ENCODE measurements around the gene SLC9A7. TPM values are rescaled to one million over a fixed set of nuclear protein-coding genes. Genes with fewer than 3 reads are reported as not detected.

Gene SLC9A7
- total RNA-seq, 1 donor from 2014 or later = 8.2 TPM

DNA sequence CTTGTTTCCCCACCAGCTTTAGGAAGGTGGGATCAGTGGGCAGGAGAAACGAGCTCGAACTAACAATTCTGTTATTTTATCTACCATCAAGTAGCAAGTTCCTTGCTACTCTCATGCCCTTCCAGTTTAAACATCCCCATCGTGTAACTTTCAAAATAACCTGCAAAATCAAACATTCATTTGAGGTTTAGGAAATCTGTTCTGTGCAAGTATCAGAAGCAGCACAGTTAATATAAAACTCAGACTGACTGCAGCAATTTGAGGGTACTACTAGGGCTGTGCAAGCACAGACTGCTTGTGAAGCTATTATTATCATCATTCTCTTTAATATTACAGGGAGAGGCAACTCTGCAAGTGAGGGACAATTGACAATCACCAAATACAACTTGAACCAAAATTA lies 137.3 kb downstream of the SLC9A7 start:
- no peaks in the 10 kb centered on the region for H3K36me3 ChIP-seq (ENCODE audit: control insufficient read depth, insufficient read depth, low read length)
- DNase-seq (ENCODE audit: low read depth) (no peak), FAIRE-seq (no peak)
- TF ChIP-seq, protein P1, sequence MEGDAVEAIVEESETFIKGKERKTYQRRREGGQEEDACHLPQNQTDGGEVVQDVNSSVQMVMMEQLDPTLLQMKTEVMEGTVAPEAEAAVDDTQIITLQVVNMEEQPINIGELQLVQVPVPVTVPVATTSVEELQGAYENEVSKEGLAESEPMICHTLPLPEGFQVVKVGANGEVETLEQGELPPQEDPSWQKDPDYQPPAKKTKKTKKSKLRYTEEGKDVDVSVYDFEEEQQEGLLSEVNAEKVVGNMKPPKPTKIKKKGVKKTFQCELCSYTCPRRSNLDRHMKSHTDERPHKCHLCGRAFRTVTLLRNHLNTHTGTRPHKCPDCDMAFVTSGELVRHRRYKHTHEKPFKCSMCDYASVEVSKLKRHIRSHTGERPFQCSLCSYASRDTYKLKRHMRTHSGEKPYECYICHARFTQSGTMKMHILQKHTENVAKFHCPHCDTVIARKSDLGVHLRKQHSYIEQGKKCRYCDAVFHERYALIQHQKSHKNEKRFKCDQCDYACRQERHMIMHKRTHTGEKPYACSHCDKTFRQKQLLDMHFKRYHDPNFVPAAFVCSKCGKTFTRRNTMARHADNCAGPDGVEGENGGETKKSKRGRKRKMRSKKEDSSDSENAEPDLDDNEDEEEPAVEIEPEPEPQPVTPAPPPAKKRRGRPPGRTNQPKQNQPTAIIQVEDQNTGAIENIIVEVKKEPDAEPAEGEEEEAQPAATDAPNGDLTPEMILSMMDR (IDR thresholded peaks at IDR 0.05; ENCODE audit: insufficient read depth, low read length, severe bottlenecking) = no peak
- no peaks in the 10 kb centered on the region for H3K27me3 ChIP-seq (ENCODE audit: control insufficient read depth, insufficient read depth, low read length)
- H3K4me3 ChIP-seq (ENCODE audit: low read depth, low read length) = no peak overlapping the region

DNA sequence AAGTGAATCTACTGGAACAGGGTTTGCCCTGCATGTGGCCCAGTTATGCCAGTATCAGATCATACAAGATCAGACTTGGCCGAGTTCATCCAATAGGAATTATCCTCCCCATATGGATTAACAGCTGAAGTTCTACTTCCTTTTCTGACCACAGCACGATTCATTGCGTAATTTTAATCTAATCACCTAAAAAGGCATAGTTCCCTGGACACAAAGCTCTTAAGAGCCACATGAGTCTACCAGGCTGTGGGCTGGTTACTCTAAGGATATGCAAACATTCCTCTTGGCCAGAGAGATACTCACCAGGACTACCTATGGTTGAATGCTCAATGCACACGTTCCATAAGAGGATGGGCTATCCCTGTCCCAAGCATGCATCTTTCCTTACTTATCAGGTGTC lies 138.4 kb downstream of the SLC9A7 start:
- DNase-seq (ENCODE audit: low read depth) = peak; percentile 33
- Histone ChIP-seq H3K36me3 (ENCODE audit: control insufficient read depth, insufficient read depth, low read length) (no peaks in the 10 kb centered on the region), H3K27me3 (ENCODE audit: control insufficient read depth, insufficient read depth, low read length) (no peaks in the 10 kb centered on the region), H3K4me3 (ENCODE audit: low read depth, low read length) (no peak overlapping the region)
- TF ChIP-seq, protein P1 (IDR thresholded peaks at IDR 0.05; ENCODE audit: insufficient read depth, low read length, severe bottlenecking) = no peak
- no peak for FAIRE-seq

DNA sequence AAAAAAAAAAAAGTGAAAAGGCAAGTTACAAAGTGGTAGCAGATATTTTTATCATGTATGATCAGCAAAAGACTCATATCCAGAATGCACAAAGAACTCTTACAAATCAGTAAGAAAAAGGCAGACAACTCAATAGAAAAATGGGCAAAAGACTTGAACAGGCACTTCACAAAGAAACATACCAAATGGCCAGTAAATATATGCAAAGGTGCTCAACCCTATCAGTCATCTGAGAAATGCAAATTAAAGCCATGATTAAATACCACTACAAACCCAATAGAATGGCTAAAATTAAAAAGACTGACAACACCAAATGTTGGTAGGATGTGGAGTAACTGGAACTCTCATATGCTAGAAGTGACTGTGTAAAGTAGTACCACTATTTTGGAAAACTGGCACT lies 140.0 kb downstream of the SLC9A7 start:
- TF ChIP-seq, protein P1 (IDR thresholded peaks at IDR 0.05; ENCODE audit: insufficient read depth, low read length, severe bottlenecking) = no peak
- H3K36me3 ChIP-seq (ENCODE audit: control insufficient read depth, insufficient read depth, low read length) = no peaks in the 10 kb centered on the region
- FAIRE-seq (no peak), DNase-seq (ENCODE audit: low read depth) (no peak)
- H3K4me3 ChIP-seq (ENCODE audit: low read depth, low read length) = no peak overlapping the region
- H3K27me3 ChIP-seq (ENCODE audit: control insufficient read depth, insufficient read depth, low read length) = no peaks in the 10 kb centered on the region

DNA sequence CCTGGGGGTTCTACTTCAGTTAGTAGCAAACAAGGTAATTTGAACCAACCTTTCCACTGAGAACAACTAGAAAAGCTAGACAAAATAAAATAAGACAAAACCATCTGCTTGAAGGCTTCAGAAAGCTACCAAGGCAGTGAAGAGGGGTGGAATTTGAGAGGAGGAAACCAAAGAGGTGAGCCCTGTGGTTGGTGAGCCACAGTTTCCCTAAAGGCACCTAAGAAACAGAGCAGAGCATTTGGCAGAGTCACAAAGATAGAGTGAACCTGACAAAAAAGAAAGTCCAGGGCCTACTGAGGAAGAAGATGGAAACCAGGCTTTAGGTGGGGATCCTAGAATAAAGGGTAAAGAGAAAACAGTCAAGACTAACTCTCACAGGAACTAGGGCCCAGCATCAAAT lies 141.0 kb downstream of the SLC9A7 start:
- DNase-seq (ENCODE audit: low read depth) = no peak
- Histone ChIP-seq H3K36me3 (ENCODE audit: control insufficient read depth, insufficient read depth, low read length) (no peaks in the 10 kb centered on the region), H3K4me3 (ENCODE audit: low read depth, low read length) (no peak overlapping the region), H3K27me3 (ENCODE audit: control insufficient read depth, insufficient read depth, low read length) (no peaks in the 10 kb centered on the region)
- no peak for FAIRE-seq
- TF ChIP-seq, protein P1 (IDR thresholded peaks at IDR 0.05; ENCODE audit: insufficient read depth, low read length, severe bottlenecking) = no peak

DNA sequence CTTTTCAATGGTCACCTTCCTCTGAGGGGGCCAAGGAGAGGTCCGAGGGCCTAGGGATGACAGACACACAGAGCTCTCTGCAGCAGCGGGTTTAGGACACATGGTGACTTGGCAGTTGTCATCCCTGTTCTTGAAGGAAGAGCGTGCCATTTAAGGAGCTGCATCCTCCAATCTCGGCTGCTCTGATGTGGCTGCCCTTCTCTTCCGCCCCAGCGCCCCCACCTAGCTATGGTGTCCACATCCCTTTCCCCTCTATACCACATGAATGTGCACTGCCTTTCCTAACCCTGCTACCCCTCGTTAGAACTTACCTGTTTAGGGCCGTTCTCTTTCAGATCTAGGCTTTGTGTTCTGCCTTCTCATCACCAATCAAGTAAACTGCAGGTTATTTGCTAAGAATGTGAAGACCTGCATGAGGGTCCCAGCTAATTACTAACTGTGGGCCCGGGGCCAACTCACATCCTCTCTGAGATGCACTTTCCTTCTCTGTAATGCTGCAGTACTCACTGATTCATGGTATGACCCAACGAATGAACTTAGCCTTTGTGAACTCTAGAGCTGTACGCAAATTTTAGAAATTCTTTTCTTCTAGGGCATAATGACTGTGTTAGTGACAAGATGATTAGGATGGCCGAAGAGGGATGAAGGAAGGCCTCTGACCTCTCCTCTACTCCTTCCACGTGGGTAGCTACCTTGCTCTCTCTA lies 147.1 kb downstream of the SLC9A7 start:
- TF ChIP-seq, protein P1 (IDR thresholded peaks at IDR 0.05; ENCODE audit: insufficient read depth, low read length, severe bottlenecking) = no peak
- FAIRE-seq = no peak
- Histone ChIP-seq H3K36me3 (ENCODE audit: control insufficient read depth, insufficient read depth, low read length) (no peaks in the 10 kb centered on the region), H3K27me3 (ENCODE audit: control insufficient read depth, insufficient read depth, low read length) (no peaks in the 10 kb centered on the region), H3K4me3 (ENCODE audit: low read depth, low read length) (no peak overlapping the region)
- no peak for DNase-seq (ENCODE audit: low read depth)

Measured in bronchial epithelial cell (primary cell).